GM18870 (cell line): Measurements from ENCODE around the gene NACC1.

Experiments used
- ATAC-seq: cut with Tn5 transposase; IDR thresholded peaks from one replicate; pipeline ENCODE4 v1.9.1; 2021; ENCODE audit warnings: moderate library complexity; ENCODE audit not compliant: unreplicated experiment

NACC1 gene

DNA sequence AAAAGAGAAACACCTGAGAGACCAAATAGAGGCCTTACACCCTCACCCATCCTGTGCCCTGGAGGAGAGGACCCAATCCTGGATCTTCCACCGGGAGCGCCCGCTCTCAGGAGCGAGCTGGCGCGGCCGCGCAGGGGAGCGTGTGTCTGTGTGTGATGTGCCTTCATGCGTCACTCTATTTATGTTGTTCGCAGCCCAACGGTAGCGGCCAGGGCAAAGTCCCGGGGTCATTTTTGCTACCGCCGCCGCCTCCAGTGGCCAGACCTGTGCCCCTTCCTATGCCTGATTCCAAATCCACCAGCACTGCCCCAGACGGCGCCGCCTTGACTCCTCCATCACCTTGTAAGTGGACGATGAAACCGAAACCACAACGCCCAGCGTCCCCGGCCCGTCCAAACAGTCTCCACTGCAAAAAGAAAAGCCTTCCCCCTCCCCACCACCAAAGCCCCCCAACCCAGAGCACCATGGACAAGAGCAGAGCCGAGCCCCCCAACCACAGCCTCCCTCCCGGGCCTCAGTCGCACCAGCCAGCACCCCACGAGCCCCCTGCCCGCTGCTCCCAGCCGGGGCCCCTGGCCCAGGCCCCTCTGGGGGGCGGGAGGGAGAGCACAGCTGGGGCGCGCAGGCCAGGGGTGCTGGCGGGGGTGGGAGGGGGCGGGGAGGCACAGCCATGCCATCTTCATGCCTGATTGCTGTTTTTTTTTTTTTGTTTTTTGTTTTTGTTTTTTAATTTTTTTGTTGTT, 30.1 kb upstream of the NACC1 start:
- no peak for ATAC-seq

DNA sequence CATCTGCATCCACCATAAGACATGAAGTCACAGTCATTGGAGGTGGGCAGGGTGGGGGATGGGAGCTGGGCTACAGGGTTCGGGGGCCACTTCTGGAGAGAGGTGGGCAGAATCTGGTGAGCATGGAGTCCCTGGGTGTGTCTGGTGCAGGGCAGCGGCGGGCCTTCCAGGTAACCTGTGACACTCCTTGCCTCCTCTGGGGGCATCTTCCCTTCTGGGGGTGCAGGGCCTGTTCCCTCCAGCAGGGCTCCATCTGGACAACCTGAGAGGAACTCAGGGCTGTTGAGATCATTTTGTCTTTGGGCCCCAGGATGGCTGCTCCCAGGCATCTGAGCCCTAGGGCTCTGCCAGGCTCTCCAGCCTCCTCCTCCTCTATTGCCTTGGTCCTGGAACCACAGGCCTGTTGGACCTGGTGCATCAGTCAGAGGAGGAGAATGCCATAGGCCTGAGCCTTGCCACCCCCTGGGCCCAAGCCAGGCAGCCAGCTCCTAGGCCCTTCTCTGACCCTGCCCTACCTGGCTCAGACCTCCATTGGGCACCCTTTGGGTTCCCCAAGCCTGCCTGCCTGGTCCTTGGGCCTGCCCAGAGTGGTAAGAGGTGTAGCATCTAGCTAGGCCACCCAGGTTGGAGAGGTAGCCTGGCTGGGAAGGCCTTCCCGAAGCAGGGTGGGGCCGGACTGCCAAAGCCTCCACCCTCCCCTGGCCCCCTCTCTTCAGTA, 28.8 kb upstream of the NACC1 start:
- no peak for ATAC-seq

DNA sequence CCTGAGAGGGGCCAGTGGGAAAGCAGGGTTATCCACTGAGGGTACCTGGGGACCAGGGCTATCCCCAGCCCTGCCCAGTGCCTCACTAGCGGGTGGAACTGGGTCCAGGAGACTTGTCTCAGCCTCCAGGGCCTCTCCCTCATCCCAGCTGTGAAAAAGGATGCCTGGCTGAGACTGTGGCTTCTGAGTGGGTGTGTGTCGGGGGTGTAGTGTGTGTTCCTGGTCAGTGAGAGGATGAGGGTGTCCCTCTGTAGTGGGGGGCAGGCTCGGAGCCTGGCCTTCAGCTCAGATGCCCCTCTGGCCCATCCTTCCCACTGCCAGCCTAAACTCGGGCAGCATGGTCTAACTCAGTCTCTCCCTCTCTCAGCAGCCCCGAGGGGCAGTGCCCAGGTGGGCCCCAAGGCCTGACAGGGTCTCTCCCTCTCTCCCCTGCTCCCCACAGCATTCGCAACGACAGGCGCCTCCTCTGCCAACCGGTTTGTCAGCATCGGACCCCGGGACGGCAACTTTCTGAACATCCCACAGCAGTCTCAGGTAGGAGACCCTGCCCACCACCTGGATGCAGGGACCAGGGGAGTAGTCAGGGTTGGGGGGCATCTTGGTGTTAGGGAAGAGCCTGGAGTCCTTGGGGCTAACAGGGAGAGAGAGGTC, 28.1 kb upstream of the NACC1 start:
- no peak for ATAC-seq

DNA sequence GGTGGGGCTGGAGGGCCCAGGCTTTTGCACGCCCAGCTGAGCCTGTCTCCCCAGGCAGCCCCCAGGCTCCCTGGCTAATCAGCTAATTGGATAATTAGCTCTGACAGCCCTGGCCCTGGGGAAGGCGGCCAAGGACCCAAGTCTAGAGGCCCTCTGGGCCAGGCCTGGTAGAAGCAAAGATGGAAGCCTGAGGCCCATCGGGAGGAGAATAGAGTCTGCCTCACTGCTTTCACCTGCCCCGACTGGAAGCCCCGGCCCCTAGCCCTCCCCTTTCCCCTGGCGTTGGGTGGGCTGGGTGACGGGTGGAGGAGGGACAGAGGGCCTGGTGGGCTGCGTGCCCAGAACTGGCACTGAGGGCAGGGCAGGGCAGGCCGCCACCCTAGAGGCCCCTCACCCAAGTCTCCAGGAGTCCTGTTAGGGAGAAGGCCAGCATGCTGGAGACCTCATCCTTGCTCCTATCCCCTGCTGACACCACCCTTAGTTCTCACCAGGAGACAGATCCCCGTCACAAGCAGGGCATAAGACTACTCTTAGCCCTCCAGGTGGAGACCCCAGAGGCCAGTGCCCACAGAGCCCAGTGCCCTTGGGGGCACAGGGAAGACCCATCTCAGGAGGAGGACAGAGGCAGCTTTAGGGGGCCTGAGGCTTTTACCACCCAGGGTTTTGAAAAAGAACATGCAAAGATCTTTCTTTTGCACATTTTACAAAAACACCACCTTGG, 27.4 kb upstream of the NACC1 start:
- no peak for ATAC-seq

DNA sequence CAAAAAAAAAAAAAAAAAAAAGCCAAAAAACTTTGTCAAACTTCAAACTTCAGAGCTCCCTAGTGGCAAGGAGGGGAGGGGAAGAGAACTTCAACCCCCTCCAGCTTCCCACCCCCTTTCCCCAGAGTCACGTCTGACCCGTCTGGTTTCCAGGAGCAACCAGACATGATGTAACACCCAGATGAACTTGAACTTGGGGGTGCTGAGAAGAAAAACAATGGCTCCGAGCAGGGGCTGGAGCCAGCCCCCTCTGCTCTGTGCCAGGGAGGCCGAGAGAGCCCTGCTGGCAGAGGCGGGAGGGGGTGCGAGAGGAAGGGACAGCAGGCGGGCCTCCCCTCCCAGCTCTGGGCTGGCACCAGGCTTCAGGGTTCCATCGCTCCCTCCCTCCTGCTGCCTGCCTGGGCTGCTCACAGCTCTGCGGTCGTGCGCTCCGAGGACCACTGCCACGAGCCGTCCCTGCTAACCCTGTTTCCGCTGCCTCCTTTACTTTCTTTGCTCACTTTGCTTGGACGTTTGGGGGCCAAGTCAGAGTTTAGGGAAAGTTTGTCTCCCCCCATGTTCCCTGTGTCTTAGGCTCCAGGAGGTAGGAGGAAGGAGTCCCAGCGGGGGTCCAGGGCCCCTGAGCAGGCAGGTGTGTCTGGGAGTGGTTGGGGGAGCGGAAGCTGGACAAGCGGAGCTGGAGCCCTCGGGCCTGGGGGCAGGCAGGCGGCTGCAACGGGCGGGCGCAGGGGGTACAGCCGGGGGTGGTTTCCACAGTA, 26.5 kb upstream of the NACC1 start:
- ATAC-seq: no peak

DNA sequence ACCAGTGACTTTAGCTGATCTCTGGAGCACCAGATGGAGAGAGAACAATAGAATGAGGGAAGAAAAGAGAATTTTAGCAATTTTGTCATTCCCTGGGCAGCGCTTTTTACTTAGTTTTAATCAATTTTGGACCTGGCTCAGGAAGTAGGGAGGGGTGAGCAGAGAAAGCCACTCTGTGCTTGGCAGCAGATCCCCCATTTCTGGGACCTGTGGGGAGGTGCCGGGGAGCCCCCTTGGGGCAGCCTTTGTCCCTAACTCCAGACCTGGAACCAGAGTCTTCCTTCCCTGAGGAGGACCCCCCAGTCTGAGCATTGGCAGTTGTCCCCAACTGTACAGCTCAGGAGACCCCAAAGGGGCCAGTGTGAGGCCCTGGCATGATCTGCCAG, 25.9 kb upstream of the NACC1 start:
- no peak for ATAC-seq

DNA sequence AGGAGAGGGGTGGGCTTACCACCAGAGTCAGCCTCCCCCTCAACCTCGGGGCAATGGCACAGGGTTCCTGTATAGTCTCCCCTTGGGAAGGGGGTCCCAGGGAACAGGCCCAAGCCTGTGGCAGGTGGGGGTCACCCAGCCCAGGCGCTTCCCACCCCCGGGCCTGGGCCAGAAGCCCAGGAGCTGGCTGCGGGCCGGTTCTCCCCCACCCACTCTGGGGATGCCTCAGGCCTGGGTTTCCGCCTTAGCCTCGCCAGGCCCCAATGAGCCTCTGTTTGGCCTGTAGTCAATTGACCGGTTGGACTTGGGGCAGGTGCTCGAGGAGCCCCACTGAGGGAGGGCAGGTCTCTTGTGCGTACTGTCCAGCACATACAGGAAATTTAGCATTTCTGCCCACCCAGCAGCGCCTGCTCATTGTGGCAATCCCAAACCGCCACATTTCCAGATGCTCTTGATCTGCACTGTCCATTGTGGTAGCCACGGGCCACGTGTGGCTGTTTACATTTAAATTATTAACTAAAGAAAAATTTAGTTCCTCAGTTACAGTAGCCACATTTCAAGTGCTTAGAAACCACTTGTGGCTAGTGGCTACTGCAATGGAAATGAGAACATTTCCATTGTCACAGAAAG, 25.3 kb upstream of the NACC1 start:
- no peak for ATAC-seq

DNA sequence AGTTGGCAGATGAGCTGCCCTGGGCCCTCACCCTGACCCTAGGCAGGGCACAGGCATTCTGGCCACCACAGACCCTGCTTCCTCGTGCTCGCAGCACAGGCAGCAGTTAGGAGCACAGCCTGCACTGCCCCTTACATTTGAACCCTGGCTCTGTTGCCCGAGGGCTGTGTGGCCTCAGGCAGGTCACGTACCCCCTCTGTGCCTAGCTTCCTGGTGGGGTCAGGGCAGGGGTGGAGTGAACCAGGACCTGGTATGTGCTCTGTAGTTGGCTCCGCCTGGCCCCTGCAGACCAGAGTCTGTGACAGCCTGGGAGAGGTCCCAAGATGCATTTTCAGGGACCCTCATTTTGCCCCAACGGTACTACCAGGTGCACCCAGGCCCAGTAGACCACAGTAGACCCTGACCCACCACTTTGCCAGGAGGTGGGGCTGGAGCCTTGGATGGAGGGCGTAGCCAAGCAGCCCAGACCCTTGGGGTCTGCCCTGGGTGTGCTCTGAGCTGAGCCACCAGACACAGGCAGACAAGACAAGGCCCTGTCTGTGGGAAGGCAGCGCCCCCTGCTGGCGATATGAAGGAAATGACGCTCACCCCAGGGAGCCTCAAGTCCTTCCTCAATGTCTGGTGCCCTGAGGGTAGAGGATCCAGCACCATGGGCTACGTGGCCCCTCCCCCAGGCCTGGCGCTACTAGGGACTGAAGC, 24.5 kb upstream of the NACC1 start:
- no peak for ATAC-seq

DNA sequence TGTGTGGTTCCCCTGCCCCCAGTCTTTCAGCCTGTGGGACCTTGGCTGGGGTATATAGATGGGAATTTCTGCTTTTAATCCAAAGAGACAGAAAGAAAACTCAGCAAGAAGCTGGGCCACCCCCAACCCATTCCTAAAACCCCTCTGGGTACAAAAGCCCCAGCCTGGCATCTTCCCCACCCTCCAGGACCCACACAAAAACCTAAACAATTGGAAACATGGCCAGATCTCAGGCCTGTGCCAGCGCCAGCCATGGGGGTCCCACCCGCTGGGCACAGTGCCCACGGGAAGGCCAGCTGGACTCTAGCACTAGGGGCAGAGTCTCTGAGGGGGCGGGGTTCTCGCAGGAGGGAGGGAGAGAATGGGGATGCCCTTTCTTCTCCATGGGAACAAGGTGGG, 24.0 kb upstream of the NACC1 start:
- ATAC-seq: no peak

DNA sequence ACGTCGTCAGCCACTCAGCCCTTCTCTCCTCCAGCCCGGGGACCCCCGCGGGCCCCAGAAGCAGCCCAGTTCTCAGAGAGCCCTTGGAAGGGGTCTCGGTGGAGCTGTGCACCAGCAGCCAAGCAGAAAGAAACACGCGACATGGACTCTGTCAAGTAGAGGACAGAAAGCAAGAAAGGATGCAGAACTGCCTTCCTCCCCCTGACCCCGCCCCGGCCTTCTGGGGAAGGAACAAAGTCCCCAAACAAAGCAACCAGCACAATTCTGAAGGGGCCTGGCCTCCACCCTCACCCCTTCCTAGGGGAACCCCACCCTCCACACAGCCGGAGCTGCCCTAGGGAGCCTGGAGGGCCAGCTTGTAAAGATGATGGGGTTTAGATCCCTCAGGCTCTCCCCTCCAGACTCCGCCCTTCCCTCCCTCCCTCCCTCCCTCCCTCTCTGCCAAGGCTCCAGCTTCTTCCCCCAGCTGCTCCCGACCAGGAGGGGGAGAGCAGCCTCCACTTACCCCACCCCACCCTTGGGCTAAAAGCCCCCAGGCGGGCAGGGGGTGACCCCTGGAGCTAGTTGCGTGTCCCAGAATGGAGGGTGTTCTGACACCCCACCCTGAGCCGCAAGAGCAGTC, 23.2 kb upstream of the NACC1 start:
- ATAC-seq: no peak

DNA sequence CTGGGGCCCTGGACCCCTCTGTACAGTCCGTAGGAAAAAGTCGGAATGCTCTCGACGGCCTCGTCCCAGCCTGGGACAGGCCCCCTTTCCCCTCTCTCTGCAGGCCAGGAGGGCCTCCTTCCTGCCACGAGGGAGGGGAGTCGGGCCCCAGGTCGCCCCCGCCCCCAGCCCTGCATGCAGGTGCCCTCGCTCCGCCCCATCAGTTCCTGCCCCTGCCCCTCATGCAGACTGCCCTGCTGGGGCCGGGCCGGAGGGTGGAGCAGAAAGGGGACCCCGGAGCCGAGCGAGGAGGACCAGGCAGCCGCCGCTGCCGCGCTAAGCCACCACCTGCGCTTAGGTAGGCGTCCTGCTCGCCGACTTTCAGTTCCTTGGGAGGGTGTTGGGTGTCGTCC, 22.7 kb upstream of the NACC1 start:
- no peak for ATAC-seq

DNA sequence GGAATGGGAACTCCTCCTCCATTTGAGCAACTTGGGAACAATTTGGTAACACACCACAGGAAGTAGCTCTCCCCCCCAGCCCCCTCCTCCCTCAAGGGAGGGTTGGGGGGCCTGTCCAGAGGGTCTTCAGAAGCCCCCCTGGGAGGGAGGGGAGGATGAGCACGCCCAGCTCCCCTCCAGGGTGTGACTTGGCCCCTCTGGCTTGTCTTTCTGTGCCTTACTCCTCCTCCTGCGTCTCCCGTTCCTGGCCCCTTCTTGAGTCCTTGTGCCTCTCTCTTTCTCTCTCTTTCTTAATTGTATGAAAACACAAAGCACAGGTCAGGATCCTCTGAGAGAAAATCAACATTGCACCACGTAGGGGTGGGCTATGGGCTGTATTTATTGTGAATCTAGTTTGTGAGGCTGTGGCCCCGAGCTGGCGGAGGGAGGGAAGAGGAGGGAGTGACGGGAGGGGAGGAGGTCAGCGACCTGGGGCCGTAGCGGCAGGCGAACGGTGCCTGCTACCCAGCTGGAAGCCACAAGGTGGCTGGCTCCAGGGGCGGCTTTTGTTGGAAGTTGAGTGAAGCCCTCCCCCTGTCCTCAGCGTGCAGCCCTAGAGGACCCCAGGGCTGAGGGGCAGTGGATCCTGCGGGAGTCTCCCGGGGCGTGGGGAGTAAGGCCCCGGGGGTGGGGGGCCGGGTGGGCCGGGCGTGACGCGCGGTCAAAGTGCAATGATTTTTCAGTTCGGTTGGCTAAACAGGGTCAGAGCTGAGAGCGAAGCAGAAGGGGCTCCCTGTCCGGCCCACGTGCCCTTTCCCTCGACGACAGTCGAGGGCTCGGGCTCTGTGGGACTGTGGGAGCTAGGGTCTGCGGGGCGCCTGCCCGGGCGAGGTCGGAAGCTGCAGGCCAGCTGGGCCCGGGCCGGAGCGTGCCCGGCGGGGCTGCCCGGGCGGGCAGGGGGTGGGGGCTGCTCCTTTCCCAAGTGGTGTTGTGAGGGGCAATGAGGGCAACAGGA, 21.8 kb upstream of the NACC1 start:
- ATAC-seq: no peak

DNA sequence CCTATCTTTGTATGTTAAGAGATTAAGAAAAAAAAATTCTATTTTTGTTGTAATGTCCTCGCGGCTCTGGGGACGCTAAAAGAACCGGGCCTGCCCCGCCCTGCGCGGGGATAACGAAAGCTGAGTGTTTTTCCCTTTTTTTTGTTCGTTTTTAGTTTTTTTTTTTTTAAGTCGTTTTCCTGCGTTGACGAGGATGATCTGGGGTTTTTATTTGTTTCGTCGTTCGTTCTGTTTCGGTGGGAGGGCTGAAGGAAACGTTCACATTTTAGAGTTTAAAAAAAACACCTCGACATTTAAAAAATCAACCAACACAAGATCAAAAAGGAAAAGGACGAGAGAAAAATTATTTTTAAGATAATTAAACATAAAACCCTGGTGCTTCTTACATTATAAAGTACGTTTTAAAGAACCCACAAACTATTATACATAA, 21.0 kb upstream of the NACC1 start:
- no peak for ATAC-seq

DNA sequence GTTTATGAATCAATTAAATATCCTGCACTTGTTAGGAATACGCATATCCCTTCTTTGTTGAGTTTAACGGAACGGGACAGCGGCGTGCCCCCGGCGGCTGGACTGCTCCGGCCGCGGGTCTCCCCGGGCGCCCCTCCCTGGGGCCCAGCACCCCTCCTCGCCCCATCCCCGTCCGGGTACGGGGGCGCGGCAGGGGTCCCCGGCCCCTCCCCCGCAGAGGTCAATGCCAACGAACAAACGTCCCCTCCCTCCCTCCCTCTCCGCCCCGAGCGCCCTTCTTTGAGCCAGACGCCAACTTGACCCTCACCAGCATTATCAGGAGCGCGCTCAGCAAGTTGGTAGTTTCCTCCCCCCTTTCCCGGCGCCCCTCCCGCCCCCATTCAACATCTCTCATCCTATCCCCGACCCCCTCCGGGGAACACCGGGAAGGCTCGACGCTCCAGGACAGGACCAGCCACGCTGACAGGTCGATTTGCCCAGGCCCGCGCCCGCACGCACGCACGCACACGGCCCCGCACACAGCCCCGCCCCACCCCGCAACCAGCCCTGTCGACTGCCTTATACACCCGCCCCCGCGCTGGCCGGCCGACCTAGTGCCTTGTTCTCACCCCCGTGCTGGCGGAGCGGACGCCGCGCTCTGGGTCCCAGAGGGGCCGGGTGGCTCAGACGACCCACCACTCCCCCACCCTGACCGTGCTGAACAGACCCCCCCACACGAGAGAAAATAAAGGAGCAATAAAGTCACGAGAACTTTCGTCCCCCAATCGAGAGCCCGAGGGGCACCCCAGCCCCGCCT, 20.4 kb upstream of the NACC1 start:
- ATAC-seq: no peak

DNA sequence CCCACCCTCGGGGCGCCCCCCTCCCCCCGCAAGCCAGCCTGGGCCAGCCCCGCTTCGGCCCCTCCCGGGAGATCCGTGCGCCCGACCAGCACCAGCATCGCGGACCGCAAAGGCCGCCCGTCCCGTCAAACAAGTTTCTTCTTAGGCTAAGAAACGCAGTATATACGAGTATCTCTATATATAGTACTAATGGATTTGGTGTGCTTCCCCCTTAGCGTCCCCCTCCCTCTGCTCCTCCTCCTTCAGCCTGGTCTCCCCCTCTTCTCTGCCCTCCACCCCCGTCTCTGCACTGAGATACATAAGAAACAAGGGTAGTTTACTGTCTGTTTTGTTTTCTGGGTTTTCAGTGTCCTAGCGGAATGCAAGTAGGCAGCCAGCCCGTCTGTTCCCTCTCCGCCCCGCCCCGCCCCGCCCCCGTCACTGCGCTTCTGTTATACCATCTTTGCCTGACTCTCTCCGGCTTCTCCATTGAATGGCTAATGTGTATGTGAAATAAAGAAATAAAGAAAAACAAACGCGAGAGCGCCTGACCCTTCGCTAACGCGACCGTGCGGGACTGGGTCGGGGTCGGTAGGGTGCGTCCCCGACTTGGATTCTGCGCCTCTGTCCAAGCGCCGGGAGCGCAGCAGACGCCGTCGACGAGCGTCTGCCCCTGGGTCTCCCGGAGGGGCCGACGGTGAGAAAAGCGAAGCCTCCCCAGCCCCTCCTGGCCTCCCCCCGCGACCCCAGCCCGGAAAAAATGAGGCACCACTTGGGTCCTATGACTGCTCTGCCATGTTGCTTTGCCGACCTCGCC, 19.6 kb upstream of the NACC1 start:
- ATAC-seq: no peak
